K562 (cell line): Measurements from ENCODE around the gene NUP62CL. TPM values are rescaled to one million over a fixed set of nuclear protein-coding genes. Genes with fewer than 3 reads are reported as not detected.

Experiments
- FOXA3 ChIP-seq, 2 experiments: fragments of 450-650 bp in 1 of 2; sonication (generic) in 1 of 2; formaldehyde crosslinking; IDR thresholded peaks in 1 of 2; conservative IDR thresholded peaks in 1 of 2; 2 replicates each; pipeline versions ENCODE4 v1.4.0 to v1.8.0; 2020 to 2022; ENCODE audit warnings: mild to moderate bottlenecking in 2 of 2, missing genetic modification reagents in 1 of 2
- FOXM1 ChIP-seq, 2 experiments: fragments of 450-650 bp in 1 of 2; sonication (generic) in 1 of 2; formaldehyde crosslinking in 1 of 2; IDR thresholded peaks; 2 replicates each; pipeline versions ENCODE4 v1.6.1 to v1.9.0; 2017 to 2022; ENCODE audit warnings: low read depth in 2 of 2, mild to moderate bottlenecking in 2 of 2, missing genetic modification reagents in 1 of 2, moderate library complexity in 1 of 2
- HCFC1 ChIP-seq: IDR thresholded peaks from 2 replicates; pipeline ENCODE4 v1.6.1; 2012; ENCODE audit warnings: low read depth, low read length, improper control_type of control experiment
- HEY1 ChIP-seq: fragments of 250-450 bp; sonication (Bioruptor Pico); IDR thresholded peaks from 2 replicates; pipeline ENCODE4 v1.5.0; 2020; ENCODE audit warnings: mild to moderate bottlenecking, moderate library complexity, borderline replicate concordance
- MCM3 ChIP-seq: fragments of 450-650 bp; IDR thresholded peaks from 2 replicates; pipeline ENCODE4 v1.6.1; 2016
- PML ChIP-seq: IDR thresholded peaks from 2 replicates; pipeline ENCODE4 v1.6.1; 2012; ENCODE audit warnings: low read length, inconsistent platforms
- POLR2AphosphoS5 ChIP-seq: IDR thresholded peaks from 2 replicates; pipeline ENCODE4 v1.6.1; 2011; ENCODE audit warnings: mild to moderate bottlenecking, low read depth, low read length, moderate library complexity; ENCODE audit not compliant: control insufficient read depth, insufficient read depth
- RBFOX2 ChIP-seq: fragments of 200-400 bp; formaldehyde crosslinking; IDR thresholded peaks from 2 replicates; pipeline ENCODE4 v1.6.1; 2017; ENCODE audit warnings: low read depth, mild to moderate bottlenecking, low read length, moderate library complexity
- RERE ChIP-seq: sonication (generic); formaldehyde crosslinking; IDR thresholded peaks from 2 replicates; pipeline ENCODE4 v1.8.0; 2023; ENCODE audit warnings: missing genetic modification reagents, mild to moderate bottlenecking, borderline replicate concordance
- SAP30 ChIP-seq: fragments of 200-600 bp; sonication (generic); IDR thresholded peaks from 2 replicates; pipeline ENCODE4 v1.6.1; 2012; ENCODE audit warnings: borderline replicate concordance, low read depth, mild to moderate bottlenecking, moderate library complexity, low read length, control low read depth, inconsistent platforms; ENCODE audit not compliant: insufficient read depth, poor library complexity, severe bottlenecking
- SNAPC5 ChIP-seq: fragments of 250-450 bp; sonication (Bioruptor Pico); IDR thresholded peaks from 2 replicates; pipeline ENCODE4 v1.8.0; 2021; ENCODE audit warnings: moderate library complexity, mild to moderate bottlenecking, inconsistent platforms
- TAF7 ChIP-seq: fragments of 450-650 bp; IDR thresholded peaks from 2 replicates; pipeline ENCODE4 v1.6.1; 2016; ENCODE audit warnings: missing genetic modification characterization, missing compliant biosample characterization
- TFAP4 ChIP-seq: sonication (generic); formaldehyde crosslinking; IDR thresholded peaks from 2 replicates; pipeline ENCODE4 v1.8.0; 2022; ENCODE audit warnings: missing genetic modification reagents, mild to moderate bottlenecking, moderate library complexity, borderline replicate concordance
- TRIM24 ChIP-seq, 2 experiments: fragments of 450-650 bp; IDR thresholded peaks; 2 replicates each; pipeline ENCODE4 v1.6.1; 2016
- ZNF699 ChIP-seq: fragments of 250-450 bp; sonication (Bioruptor Pico); IDR thresholded peaks from 2 replicates; pipeline ENCODE4 v1.8.0; 2021; ENCODE audit warnings: mild to moderate bottlenecking, moderate library complexity; ENCODE audit not compliant: insufficient replicate concordance
- polyA plus RNA-seq, 8 experiments: library from polyadenylated mRNA; depleted of rRNA in 4 of 8; stranded (reverse) in 5 of 8; unstranded in 3 of 8; fragments of >200 nt; fragmentation: Nextera tagmentation in 2 of 8; fragmentation: Illumina TruSeq in 1 of 8; extraction: Ambion mirVana in 2 of 8; extraction: Trizol in 1 of 8; gene quantifications; 2 replicates each; pipeline versions ENCODE4 v1.2.1 to v1.2.3, GENCODE V29; 2011 to 2014; ENCODE audit warnings: inconsistent platforms in 1 of 8, missing spikeins in 1 of 8
- total RNA-seq, 7 experiments: library from RNA; depleted of rRNA in 6 of 7; stranded (reverse); fragments of >200 nt in 6 of 7; fragmentation: Illumina TruSeq in 2 of 7; extraction: Trizol in 2 of 7; gene quantifications; 2 replicates each; pipeline versions ENCODE4 v1.2.1 to v1.2.3, GENCODE V29; 2011 to 2021; ENCODE audit warnings: low replicate concordance in 1 of 7
- TF ChIP-seq, protein P1 (sequence below): sonication (generic); formaldehyde crosslinking; IDR thresholded peaks from 2 replicates; pipeline ENCODE4 v1.8.1; 2023; ENCODE audit warnings: mild to moderate bottlenecking, missing genetic modification reagents

NUP62CL gene
- total and polyA plus RNA-seq, 9 of the 15 experiments (the other 6 are each of a cell fraction or from before 2014, with no cell fraction given): 29.7 to 101 (median 42.7) TPM

DNA sequence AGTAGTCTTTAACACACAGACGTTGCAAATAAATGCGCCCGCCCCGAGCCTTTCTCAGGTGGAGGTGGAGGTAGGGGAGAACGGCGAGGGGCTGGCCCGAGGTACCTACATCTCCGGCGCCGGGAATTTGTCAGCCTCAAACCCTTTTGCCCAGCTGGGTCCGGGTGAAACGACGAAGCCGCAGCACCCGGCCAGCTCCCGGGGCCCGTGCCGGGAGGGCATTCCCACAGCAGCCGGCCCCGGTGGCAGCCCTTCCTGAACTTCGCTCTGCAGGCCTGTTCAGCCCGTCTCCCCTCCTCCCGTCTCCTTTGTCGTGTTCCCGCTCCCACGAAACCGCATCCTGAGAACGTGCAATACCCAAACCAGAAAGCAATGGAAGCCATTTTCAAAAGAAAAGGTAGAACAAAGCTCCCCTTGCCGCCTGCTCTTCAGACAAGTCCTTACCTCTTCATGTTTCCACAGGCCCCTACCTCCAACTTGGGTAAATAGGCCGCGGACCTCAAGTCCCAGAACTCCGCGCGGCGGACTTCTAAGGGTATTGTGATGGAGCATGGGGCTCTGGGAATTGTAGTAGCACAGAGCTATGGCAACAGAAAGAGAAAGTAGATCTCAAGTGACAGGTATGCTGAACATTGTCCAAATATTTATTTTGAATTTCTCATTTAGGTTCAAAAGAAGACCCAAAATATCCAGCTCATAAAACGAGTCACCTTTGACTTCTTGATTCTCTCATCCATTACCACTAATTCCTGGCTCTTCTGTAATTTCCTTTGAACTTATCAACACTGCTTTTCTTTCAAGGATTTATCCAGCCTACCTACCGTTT, 87.7 kb downstream of the NUP62CL start, which contains the start of gene RBM41 (continued):
- peak; percentile 13; the same call in 1 of the 2 replicates for TF ChIP-seq TFAP4 (CRISPR knock-in tag)
- no peak for TF ChIP-seq MCM3
- peak; percentile 55 for TF ChIP-seq RBFOX2
- peak; percentile 86 for TF ChIP-seq HCFC1
- no peak for TF ChIP-seq TAF7
- TF ChIP-seq FOXM1 (IDR thresholded peaks at IDR 0.05; ENCODE audit: low read depth): no peak
- no peak for TF ChIP-seq FOXM1 (CRISPR knock-in tag; IDR thresholded peaks at IDR 0.05; ENCODE audit: low read depth)
- TF ChIP-seq SNAPC5 (CRISPR knock-in tag): no peak
- peak; percentile 44 for TF ChIP-seq SAP30
- TF ChIP-seq HEY1 (CRISPR knock-in tag): no peak
- no peak for TF ChIP-seq POLR2AphosphoS5
- TF ChIP-seq ZNF699 (CRISPR knock-in tag): no peak
- TF ChIP-seq TRIM24 (IDR thresholded peaks at IDR 0.05): no peak
- TF ChIP-seq, protein P1, sequence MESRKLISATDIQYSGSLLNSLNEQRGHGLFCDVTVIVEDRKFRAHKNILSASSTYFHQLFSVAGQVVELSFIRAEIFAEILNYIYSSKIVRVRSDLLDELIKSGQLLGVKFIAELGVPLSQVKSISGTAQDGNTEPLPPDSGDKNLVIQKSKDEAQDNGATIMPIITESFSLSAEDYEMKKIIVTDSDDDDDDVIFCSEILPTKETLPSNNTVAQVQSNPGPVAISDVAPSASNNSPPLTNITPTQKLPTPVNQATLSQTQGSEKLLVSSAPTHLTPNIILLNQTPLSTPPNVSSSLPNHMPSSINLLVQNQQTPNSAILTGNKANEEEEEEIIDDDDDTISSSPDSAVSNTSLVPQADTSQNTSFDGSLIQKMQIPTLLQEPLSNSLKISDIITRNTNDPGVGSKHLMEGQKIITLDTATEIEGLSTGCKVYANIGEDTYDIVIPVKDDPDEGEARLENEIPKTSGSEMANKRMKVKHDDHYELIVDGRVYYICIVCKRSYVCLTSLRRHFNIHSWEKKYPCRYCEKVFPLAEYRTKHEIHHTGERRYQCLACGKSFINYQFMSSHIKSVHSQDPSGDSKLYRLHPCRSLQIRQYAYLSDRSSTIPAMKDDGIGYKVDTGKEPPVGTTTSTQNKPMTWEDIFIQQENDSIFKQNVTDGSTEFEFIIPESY: no peak
- TF ChIP-seq RERE (CRISPR knock-in tag): no peak
- peak; percentile 21 to 77; a peak in 1 of 4 replicates for TF ChIP-seq FOXA3 (CRISPR knock-in tag; conservative IDR thresholded peaks at IDR 0.05 in 1 of 2, IDR thresholded peaks at IDR 0.05 in 1 of 2)
- peak; percentile 28; the same call in 1 of the 2 replicates for TF ChIP-seq PML
